ENCODE results near the gene RERE. TPM values are rescaled to one million over a fixed set of nuclear protein-coding genes. Genes with fewer than 3 reads are reported as not detected.
A peak's percentile ranks its signal among the peaks of the same experiment; 100 is the strongest.

The RERE gene
- total RNA-seq, 3 donors from 2014 or later: 99.5 to 204 (median 174) TPM

GRCh38 chr1:8313231-8313630, 504.2 kb downstream of the RERE start:
- Histone ChIP-seq H3K4me1 (ENCODE audit: low read depth) (peaks cover 8% of the 10 kb centered on the region), H3K9me3 (no peaks in the 10 kb centered on the region), H3K4me3 (no peak overlapping the region), H3K36me3 (ENCODE audit: low read depth) (no peaks in the 10 kb centered on the region)
- intact Hi-C loops (cut with DNase I, micrococcal nuclease): loop anchor here (10.0 kb wide), 2 partner anchors 298 to 328 kb away; no protein-coding TSS in a partner anchor
- TF ChIP-seq CTCF (IDR thresholded peaks at IDR 0.05): no peak
- ATAC-seq: no peak
- DNase-seq: no peak

GRCh38 chr1:8312235-8313218, 504.9 kb downstream of the RERE start:
- TF ChIP-seq CTCF (IDR thresholded peaks at IDR 0.05): no peak
- no peaks in the 10 kb centered on the region for H3K36me3 ChIP-seq (ENCODE audit: low read depth)
- H3K4me3 ChIP-seq: no peak overlapping the region
- intact Hi-C loops (cut with DNase I, micrococcal nuclease): loop anchor here (10.0 kb wide), 2 partner anchors 298 to 328 kb away; no protein-coding TSS in a partner anchor
- H3K4me1 ChIP-seq (ENCODE audit: low read depth): peaks cover under 1% of the 10 kb centered on the region
- ATAC-seq: peak; percentile 28
- H3K9me3 ChIP-seq: no peaks in the 10 kb centered on the region
- no peak for DNase-seq

- H3K36me3 ChIP-seq (ENCODE audit: low read depth): no peaks in the 10 kb centered on the region
- intact Hi-C loops (cut with DNase I, micrococcal nuclease): loop anchor here (10.0 kb wide), 2 partner anchors 296 to 326 kb away; no protein-coding TSS in a partner anchor
- ATAC-seq: no peak
- DNase-seq: no peak
- no peak for TF ChIP-seq CTCF (IDR thresholded peaks at IDR 0.05)
- no peaks in the 10 kb centered on the region for H3K4me1 ChIP-seq (ENCODE audit: low read depth)
- no peaks in the 10 kb centered on the region for H3K9me3 ChIP-seq
- H3K4me3 ChIP-seq: no peak overlapping the region
Measured at GRCh38 chr1:8311068-8311718, 506.2 kb downstream of the RERE start.

GRCh38 chr1:8307628-8308027, 509.8 kb downstream of the RERE start:
- H3K36me3 ChIP-seq (ENCODE audit: low read depth): no peaks in the 10 kb centered on the region
- ATAC-seq (no peak), DNase-seq (no peak)
- TF ChIP-seq CTCF (IDR thresholded peaks at IDR 0.05): no peak
- H3K9me3 ChIP-seq: no peaks in the 10 kb centered on the region
- intact Hi-C loops (cut with DNase I, micrococcal nuclease): no loop called here
- H3K4me1 ChIP-seq (ENCODE audit: low read depth): no peaks in the 10 kb centered on the region
- no peak overlapping the region for H3K4me3 ChIP-seq

- ATAC-seq (no peak), DNase-seq (no peak)
- intact Hi-C loops (cut with DNase I, micrococcal nuclease): no loop called here
- H3K9me3 ChIP-seq: no peaks in the 10 kb centered on the region
- H3K4me3 ChIP-seq: no peak overlapping the region
- no peaks in the 10 kb centered on the region for H3K4me1 ChIP-seq (ENCODE audit: low read depth)
- no peaks in the 10 kb centered on the region for H3K36me3 ChIP-seq (ENCODE audit: low read depth)
- no peak for TF ChIP-seq CTCF (IDR thresholded peaks at IDR 0.05)
Measured at GRCh38 chr1:8303876-8304275, 513.6 kb downstream of the RERE start.

Measured in mucosa of descending colon (tissue), 3 donors.